Breast epithelium (tissue), 4 donors: Measurements from ENCODE around the gene FGGY. TPM values are rescaled to one million over a fixed set of nuclear protein-coding genes. Genes with fewer than 3 reads are reported as not detected.

Experiments used
- DNase-seq, 2 donors: peaks; one replicate each; pipeline ENCODE4 v3.0.0-alpha.2; 2019; ENCODE audit warnings: low spot score in 2 of 2
- H3K27ac ChIP-seq, 2 donors: fragments of 200-600 bp; sonication (generic) in 1 of 2; one replicate each; pipeline ENCODE4 v1.5.1; 2016 to 2019; ENCODE audit warnings: mild to moderate bottlenecking in 1 of 2
- H3K27me3 ChIP-seq, 2 donors: fragments of 200-600 bp; sonication (generic) in 1 of 2; one replicate each; pipeline versions ENCODE4 v1.5.1 to v1.6.0; 2017 to 2019; ENCODE audit warnings: control low read depth in 1 of 2, mild to moderate bottlenecking in 1 of 2
- H3K36me3 ChIP-seq: fragments of 200-600 bp; one replicate; pipeline ENCODE4 v1.5.1; 2019
- H3K4me1 ChIP-seq, 2 donors: fragments of 200-600 bp; sonication (generic); one replicate each; pipeline ENCODE4 v1.5.1; 2016 to 2019; ENCODE audit warnings: control low read depth in 1 of 2
- H3K4me3 ChIP-seq, 3 donors: fragments of 200-600 bp; sonication (generic); 1 replicate in 2 of 3; 2 replicates in 1 of 3; pipeline ENCODE4 v1.5.1; 2016 to 2019; ENCODE audit warnings: mild to moderate bottlenecking in 3 of 3, moderate library complexity in 2 of 3
- H3K9me3 ChIP-seq, 2 donors: fragments of 200-600 bp; sonication (generic) in 1 of 2; one replicate each; pipeline ENCODE4 v1.5.1; 2016 to 2019; ENCODE audit warnings: control low read depth in 1 of 2
- POLR2A ChIP-seq: fragments of 450-650 bp; IDR thresholded peaks from one replicate; pipeline ENCODE4 v1.6.1; 2016; ENCODE audit warnings: antibody characterized with exemption, mild to moderate bottlenecking, moderate library complexity
- POLR2AphosphoS5 ChIP-seq, 3 donors: sonication (generic); formaldehyde crosslinking; IDR thresholded peaks; one replicate each; pipeline ENCODE4 v1.6.1; 2017; ENCODE audit warnings: antibody characterized with exemption in 3 of 3
- intact Hi-C: fragments of 100-400 bp; cut with DNase I; formaldehyde crosslinking; loops from one replicate; pipeline ENCODE4 v1.15.1; 2023; ENCODE audit warnings: low total_unique reads
- total RNA-seq, 3 donors: library from RNA; depleted of rRNA; stranded (reverse); fragments of >200 nt; gene quantifications; one replicate each; pipeline ENCODE4 v1.1.0, GENCODE V29; 2016
- TF ChIP-seq, protein P1 (sequence below), 3 donors: fragments of 450-650 bp; IDR thresholded peaks; one replicate each; pipeline ENCODE4 v1.5.1; 2016 to 2017; ENCODE audit warnings: antibody characterized with exemption in 3 of 3, mild to moderate bottlenecking in 3 of 3, moderate library complexity in 3 of 3

The FGGY gene
- total RNA-seq, 3 donors from 2014 or later = 16.2 to 50.3 (median 29.2) TPM

DNA sequence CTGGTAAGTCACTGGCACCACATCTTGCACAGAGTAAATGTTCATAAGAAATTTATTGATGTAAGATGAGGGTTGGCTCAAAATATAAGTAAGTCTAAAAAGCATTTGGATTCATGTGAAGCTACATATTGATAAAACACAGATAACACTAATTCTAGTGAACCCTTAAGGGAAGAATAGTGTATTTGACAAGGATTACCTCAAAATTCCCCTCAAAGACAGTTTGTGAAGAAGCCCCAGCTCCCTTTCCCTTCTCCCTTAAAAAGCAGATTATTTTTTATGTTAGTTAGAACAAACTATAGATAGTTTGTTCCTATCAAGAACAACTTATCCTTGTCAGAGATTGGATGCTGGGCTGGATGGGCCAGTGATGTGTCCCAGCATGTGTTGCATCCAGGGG is 10.7 kb downstream of the FGGY start:
- Histone ChIP-seq H3K4me3 (no peak overlapping the region), H3K36me3 (no peaks in the 10 kb centered on the region), H3K27me3 (no peaks in the 10 kb centered on the region), H3K9me3 (peaks cover 5 to 11% of the 10 kb centered on the region in 2 donors), H3K4me1 (no peaks in the 10 kb centered on the region), H3K27ac (no peak overlapping the region)
- DNase-seq = no peak
- TF ChIP-seq POLR2AphosphoS5 (IDR thresholded peaks at IDR 0.05) (no peak), POLR2A (no peak)
- TF ChIP-seq, protein P1, sequence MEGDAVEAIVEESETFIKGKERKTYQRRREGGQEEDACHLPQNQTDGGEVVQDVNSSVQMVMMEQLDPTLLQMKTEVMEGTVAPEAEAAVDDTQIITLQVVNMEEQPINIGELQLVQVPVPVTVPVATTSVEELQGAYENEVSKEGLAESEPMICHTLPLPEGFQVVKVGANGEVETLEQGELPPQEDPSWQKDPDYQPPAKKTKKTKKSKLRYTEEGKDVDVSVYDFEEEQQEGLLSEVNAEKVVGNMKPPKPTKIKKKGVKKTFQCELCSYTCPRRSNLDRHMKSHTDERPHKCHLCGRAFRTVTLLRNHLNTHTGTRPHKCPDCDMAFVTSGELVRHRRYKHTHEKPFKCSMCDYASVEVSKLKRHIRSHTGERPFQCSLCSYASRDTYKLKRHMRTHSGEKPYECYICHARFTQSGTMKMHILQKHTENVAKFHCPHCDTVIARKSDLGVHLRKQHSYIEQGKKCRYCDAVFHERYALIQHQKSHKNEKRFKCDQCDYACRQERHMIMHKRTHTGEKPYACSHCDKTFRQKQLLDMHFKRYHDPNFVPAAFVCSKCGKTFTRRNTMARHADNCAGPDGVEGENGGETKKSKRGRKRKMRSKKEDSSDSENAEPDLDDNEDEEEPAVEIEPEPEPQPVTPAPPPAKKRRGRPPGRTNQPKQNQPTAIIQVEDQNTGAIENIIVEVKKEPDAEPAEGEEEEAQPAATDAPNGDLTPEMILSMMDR (IDR thresholded peaks at IDR 0.05) = no peak
- intact Hi-C loops = no loop called here

DNA sequence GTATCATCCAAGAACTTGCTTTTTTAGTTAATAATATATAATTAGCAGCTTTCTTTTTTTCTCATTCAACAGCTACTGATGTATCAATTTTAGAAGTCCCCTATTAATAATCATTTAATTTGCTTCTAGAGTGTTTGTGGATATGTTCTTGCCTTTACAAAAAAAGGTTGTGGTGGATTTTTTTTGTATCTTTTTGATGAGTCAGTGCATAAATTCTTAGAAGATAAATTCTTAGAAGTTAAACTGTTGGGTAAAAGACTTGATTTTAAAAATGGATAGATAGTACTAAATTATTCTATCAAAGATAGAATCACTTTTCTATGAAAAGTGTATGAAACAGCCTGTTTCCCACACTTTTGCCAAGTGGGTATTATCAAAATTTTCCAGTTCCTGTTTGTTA is 11.9 kb downstream of the FGGY start:
- intact Hi-C loops = no loop called here
- H3K27me3 ChIP-seq = no peaks in the 10 kb centered on the region
- no peaks in the 10 kb centered on the region for H3K4me1 ChIP-seq
- TF ChIP-seq POLR2A (no peak), POLR2AphosphoS5 (IDR thresholded peaks at IDR 0.05) (no peak)
- TF ChIP-seq, protein P1 (IDR thresholded peaks at IDR 0.05) = no peak
- H3K4me3 ChIP-seq = no peak overlapping the region
- no peaks in the 10 kb centered on the region for H3K36me3 ChIP-seq
- peaks cover 5 to 11% of the 10 kb centered on the region in 2 donors for H3K9me3 ChIP-seq
- no peak for DNase-seq
- no peak overlapping the region for H3K27ac ChIP-seq

DNA sequence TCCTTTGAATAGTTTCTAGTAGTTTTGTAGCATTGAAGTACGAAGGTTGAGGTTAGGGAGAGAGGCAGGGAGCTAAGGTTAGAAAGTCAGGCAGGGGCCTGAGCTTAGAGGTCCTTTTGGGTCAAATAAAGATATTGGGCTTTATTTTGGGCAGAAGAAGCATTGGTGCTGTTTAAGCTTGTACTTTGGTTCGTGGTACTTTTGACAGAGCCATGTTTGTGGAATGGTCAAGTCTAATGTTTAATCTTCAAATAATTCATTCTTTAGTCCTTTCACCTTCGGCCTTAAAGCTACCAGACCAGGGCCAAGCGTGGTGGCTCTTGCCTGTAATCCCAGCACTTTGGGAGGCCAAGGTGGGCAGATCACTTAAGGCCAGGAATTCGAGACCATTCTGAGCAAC is 12.5 kb downstream of the FGGY start:
- no peak overlapping the region for H3K4me3 ChIP-seq
- H3K4me1 ChIP-seq = no peaks in the 10 kb centered on the region
- H3K27me3 ChIP-seq = no peaks in the 10 kb centered on the region
- DNase-seq = no peak
- intact Hi-C loops = no loop called here
- H3K27ac ChIP-seq = no peak overlapping the region
- peaks cover 5 to 11% of the 10 kb centered on the region in 2 donors for H3K9me3 ChIP-seq
- no peak for TF ChIP-seq POLR2A
- TF ChIP-seq, protein P1 (IDR thresholded peaks at IDR 0.05) = no peak
- TF ChIP-seq POLR2AphosphoS5 (IDR thresholded peaks at IDR 0.05) = no peak
- no peaks in the 10 kb centered on the region for H3K36me3 ChIP-seq

DNA sequence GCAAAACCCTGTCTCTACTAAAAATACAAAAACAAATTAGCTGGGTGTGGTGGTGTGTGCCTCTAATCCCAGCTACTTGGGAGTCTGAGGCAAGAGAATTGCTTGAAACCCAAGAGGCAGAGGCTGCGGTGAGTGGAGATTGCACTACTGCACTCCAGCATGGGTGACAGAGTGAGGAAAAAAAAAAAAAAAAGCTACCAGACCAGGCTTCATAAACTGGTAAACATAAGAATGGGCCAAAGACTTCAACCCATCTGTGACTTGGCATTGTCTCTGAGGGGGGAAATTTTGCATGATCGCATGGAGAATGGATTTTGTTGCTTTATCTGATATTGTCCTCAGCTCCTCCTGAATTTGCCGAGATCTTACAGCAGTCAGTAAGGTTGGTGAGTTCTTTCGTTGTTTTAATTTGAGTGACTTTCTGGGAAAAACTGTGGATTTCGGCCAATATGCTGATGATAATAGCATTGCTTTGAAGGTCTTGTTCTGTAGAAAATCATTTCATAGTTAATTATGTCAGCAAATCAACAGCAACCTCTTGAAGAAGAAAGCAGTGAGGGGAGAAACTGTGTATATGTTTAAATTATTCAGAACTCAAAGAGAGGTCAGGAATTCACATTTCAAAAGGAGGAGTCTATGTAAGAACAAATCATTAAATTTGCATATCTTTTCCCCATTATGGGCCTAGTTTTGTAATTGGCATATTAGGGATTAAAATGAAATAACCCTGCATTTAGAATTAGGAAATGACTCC is 13.1 kb downstream of the FGGY start:
- peaks cover 5 to 8% of the 10 kb centered on the region in 2 donors for H3K9me3 ChIP-seq
- no peaks in the 10 kb centered on the region for H3K36me3 ChIP-seq
- intact Hi-C loops = loop anchor here (2.0 kb wide), 1 partner anchor 73 kb away; no protein-coding TSS in a partner anchor
- H3K27ac ChIP-seq = no peak overlapping the region
- TF ChIP-seq POLR2A (no peak), POLR2AphosphoS5 (IDR thresholded peaks at IDR 0.05) (no peak)
- TF ChIP-seq, protein P1 (IDR thresholded peaks at IDR 0.05) = no peak
- H3K4me1 ChIP-seq = no peaks in the 10 kb centered on the region
- H3K4me3 ChIP-seq = no peak overlapping the region
- no peaks in the 10 kb centered on the region for H3K27me3 ChIP-seq
- no peak for DNase-seq

DNA sequence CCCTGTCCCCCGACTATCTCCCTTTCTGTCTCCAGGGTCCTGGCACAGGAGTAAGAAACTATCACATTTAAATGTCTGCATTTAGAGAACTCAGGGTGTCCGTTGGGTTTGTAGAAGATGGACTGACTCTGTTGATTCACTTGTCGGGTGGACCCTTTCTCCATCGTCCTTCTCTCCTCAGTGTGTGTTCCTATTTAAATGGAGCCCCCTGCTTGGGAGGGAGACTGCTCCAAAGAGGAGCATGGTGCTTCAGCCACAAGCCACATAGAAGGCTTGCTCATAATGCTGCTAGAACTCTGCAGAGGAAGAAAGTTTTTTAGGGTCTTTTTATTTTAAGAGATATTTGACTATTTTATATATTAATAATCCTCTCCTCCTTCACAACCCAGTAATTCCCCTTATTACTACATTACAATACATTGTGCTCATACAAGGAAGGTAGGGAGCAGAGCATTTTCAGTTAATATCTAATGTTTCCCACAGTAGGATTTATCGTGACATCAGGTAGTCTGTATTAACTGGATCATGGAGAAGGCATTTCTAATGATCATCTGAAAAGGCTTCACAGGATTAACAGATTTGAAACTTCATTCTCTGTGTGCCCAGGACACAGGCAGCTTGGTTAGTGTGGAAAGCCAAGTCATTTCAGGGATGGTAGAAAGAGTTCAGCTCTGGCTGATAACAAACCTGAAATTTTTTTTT is 13.8 kb downstream of the FGGY start:
- TF ChIP-seq POLR2A = no peak
- no peak for TF ChIP-seq POLR2AphosphoS5 (IDR thresholded peaks at IDR 0.05)
- TF ChIP-seq, protein P1 (IDR thresholded peaks at IDR 0.05) = no peak
- intact Hi-C loops = loop anchor here (2.0 kb wide), 1 partner anchor 74 kb away; no protein-coding TSS in a partner anchor
- H3K4me3 ChIP-seq = no peak overlapping the region
- H3K4me1 ChIP-seq = no peaks in the 10 kb centered on the region
- H3K36me3 ChIP-seq = no peaks in the 10 kb centered on the region
- peaks cover under 1 to 1% of the 10 kb centered on the region in 2 donors for H3K9me3 ChIP-seq
- H3K27me3 ChIP-seq = no peaks in the 10 kb centered on the region
- no peak overlapping the region for H3K27ac ChIP-seq
- DNase-seq = no peak
